GM21737 (cell line): ENCODE data around the gene PMM1.

Source experiments
- ATAC-seq: cut with Tn5 transposase; IDR thresholded peaks from one replicate; pipeline ENCODE4 v1.9.1; 2021; ENCODE audit warnings: mild to moderate bottlenecking, moderate library complexity; ENCODE audit not compliant: unreplicated experiment

Gene PMM1

DNA sequence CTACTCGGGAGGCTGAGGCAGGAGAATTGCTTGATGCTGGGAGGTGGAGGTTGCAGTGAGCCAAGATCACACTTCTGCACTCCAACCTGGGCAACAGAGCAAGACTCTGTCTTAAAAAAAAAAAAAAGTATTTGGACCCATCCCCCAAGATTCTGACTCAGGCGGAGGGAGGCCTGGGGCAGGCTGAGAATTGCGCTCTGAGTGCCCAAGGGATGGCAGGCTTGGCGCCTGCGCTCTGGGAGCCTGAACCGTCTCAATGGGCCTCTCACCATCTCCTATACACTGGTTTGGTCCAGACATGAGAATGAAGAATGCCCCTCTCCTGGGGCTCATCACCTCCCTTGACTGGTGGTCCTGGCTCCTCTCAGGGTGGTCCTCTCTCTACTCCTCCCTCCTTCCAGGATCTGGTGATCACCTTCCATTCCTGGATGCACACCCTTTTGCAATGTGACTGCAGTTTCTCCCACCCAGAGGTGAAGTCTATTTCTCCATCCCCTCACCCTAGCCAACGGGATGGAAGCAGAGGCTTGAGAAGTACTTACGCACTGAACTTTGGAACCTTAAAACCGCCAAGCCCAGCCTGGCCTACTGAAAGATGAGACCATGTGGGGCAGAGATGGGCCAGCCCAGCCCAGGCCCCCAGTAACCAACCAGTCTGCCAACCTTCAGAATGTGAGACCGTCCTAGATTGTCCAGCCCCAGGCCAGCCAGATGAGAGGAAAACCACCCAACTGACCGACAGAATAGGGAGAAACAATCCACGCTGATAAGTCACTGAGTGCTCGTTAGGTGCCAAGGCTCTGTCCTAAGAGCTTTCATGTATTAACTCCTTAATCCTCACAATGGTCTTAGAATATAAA is 50.3 kb downstream of the PMM1 start:
- ATAC-seq = no peak

DNA sequence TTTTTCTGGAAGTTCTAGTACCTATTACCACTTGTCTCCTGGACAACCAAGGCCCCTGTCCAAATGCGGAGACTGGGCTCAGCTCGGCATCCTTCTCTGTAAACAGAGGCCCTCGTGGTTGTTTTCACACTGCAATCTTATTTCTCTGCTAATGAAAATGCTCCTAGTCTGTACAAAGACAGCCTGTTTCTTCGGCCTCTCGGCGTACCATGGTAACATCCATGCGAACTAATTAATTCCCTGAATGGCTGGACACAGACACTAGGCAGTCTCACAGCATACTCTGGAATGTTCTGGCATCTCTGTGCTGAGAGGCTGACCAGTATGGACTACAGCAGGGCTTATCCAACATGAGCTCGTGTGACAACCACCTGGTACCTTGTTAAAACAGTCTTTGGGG is 51.1 kb downstream of the PMM1 start:
- ATAC-seq = no peak

DNA sequence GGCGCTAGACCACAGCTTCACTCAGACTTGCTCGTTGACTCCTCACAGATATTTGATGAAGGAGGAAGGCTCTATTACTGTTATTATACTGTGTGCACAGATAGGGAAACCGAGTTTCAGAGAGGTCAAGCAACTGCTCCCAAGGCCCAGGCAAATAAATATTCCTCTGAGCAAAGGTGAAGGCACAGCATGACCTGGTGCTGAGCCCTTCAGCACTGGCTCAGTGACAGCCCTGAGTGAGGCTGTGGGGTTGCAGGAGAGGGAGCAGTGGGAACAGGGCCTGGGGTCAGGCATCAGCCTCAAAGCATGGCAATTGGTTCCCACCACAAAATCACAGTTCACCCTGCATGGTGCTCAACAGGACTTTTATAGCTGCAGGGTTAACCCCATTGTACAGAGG is 52.4 kb downstream of the PMM1 start:
- ATAC-seq = no peak

DNA sequence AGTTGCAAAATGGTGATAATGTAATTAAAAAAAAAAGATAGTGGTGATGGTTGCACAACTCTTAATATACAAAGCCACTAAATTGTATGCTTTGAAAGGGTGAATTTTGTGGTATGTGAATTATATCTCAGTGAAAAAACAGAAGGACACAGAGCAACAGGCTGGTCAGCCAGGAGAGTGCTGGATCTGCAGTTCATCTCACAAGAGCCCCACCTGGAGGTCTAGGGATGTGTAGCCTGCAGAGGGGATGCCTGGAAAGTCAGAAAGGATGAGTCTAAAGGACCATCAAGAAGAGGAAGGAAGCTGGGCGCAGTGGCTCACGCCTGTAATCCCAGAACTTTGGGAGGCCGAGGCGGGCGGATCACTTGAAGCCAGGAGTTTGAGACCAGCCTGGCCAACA is 54.4 kb downstream of the PMM1 start:
- ATAC-seq = no peak

DNA sequence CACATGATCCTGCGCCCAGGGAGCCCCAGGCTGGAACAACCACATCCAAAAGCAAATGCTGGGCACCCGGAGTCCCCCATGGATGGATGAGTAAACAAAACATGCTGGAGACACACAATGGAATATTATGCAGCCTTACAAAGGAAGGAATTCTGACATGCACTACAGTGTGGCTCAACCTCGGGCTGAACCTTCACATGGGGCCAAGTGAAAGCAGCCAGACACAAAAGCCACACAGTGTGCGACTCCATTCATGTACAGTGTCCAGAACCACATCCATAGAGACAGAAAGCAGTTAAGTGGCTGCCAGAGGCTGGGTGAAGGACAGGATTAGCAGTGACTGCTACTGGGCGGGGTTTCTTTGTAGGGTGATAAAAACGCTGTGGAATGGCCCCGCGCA is 55.4 kb downstream of the PMM1 start:
- no peak for ATAC-seq

DNA sequence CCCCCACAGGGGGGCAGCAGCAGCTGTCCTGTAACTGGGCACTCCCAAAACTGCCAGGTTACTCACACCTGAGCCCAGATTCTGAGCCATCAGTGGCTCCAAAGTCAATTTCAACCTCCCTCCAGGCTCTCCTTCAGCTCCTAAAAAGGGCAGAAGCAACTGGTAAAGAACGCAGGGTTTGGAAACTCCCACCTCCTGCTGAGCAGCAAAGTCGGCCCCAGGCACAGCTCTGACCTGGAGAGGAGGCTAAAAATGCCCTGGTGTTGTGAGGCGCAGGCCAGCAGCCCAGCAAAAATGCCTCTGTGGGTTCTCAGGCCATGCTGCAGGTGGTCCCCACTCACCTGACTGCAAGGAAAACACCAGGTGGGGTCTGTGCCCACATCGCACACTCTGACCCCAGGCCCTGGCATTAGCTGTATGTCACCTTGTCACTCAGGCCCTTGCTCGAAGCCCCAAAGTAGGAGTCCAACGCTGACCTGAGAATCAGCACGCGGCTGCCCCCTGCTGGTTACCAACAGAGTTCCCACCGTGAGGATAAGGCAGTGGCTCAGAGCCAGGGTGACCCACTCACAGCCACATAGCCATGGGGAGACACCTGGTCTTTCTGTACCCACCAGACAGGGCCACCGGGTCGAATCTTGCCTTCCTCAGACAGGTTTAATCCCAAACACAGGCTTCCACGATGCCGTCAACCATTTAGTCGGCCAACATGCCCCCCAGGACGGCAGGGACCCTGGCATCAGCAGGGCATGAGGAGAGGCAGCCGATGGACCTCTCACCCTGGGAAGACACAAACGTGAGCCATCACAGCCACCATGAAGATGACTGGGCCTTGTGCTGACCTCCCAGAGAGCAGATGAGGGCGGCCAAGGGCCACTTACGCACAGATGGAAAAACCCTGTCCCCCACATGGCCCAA is 56.5 kb downstream of the PMM1 start:
- no peak for ATAC-seq

DNA sequence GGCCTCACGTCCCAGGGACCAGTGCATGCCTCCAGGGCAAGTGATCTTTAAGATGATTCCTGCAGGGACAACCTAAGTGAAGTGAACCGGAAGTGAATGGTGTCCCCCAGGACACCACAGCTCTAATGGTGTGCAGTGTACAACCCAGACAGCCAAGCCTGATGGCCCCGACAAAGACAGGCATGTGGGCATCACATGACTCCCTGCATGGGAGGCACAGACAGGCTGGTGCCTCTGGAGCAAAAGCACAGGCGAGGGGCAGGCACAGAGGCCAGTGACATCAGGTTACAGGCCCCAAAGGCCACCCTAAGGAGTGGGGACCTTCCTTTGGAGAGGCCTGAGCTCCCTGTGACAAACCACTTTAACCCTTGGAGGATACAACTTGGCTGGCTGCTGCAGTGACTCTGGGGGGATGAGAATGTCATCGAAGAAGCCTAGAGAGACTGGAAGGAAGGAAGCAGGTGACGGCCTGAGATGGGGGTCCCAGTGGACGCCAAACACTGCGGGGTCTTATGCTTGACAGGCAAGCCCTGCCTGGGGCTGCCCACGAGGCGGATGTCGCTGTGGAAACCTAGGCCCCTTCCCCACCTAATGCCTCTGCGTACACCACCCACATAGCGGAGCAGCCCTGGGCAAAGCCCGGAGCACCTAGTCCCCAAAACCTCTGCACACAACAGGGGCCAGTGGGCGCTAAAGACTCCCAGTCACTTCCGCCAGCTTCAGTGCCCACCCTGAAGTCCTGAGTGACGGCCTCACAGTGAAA is 57.7 kb downstream of the PMM1 start:
- no peak for ATAC-seq

DNA sequence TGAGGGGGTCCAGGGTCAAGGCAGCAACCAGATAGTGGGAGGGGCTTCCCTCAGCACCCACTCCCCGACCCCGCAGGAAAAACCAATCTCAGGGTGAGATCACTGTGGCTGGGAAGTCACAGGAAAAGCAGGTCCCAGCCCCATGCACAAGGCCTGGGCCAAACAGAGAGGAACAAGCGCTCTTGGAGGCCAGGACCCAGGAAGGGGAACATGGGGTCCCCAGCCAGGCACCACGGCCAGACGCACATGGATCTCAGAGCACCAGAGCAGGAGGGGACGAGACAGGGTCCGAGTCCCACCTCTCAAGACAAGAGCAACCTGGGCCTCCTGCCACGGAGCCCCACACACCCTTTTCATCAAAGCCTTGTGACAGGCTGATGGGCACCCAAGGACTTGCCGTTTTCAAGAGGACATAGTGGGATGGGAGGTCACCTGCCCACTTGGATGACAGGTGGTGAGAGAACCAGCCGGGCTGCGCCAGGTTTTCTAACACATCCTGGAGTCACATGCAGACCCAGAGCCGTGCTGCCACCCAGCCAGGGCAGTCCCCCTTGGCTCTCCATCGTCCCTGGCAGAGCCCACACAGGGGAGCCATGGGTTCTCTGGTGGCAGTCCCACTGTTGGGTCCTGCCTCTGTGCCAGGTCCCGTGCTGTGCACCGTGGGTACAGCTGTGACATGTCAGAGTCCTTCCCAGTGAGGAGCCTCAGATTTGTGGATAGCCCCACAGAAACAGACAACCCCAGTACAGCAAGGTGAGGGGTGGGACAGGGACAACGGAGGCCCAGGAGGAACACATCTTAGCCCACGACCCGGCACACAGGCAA is 58.5 kb downstream of the PMM1 start:
- ATAC-seq = no peak

DNA sequence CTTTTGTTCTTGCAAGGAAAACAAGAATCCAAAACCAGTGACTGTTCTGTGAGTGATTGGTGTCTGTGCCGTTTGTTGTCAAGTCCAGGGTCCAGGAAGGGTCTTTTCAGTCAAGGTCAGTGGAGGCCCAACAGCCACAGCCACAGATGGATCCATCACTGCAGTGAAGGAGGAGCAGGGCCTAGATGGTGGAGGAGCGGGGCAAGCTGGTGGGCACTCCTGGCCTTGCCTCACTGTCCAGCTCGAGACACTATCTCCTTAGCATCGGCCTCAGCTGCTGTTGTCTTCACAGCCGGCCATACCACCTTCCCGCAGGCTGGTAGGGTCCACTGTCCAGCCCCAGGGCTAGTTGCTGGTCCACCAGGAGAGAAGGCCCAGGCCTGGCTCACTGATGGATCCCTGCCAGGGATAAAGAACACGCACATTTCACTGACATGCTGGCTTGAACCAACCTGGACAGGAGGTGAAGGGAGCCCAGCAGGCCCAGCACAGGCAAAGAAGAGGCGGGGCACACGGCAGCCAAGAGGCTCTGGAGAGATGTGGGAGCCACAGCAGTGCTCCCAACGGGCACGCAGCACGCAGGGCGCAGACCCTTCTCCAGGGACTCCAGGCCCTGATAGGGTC is 60.6 kb downstream of the PMM1 start:
- ATAC-seq = no peak

DNA sequence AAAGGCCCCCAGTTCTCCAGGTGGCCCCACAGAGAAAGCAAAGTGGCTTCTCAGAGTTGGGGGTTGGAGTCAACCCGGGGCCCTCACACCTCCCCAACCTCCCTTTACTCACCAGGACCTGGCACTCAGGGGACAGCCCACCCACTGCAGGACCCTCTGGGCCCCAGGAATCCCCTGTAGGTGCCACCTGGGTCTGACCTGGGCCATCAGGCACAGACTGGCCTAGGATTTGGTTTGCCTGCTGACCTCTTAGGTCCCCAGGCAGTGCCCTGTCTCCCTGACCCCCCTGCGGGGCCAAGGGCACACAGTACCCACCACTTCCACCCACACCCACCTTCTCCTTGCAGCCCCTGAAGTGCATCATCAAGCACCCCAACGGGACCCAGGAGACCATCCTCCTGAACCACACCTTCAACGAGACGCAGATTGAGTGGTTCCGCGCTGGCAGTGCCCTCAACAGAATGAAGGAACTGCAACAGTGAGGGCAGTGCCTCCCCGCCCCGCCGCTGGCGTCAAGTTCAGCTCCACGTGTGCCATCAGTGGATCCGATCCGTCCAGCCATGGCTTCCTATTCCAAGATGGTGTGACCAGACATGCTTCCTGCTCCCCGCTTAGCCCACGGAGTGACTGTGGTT is 61.4 kb downstream of the PMM1 start:
- ATAC-seq = no peak
